Breast epithelium (tissue), 4 donors: ENCODE results near the gene KCND3. TPM values are rescaled to one million over a fixed set of nuclear protein-coding genes. Genes with fewer than 3 reads are reported as not detected.

ENCODE experiments used
- DNase-seq, 2 donors: peaks; one replicate each; pipeline ENCODE4 v3.0.0-alpha.2; 2019; ENCODE audit warnings: low spot score in 2 of 2
- H3K27ac ChIP-seq, 2 donors: fragments of 200-600 bp; sonication (generic) in 1 of 2; one replicate each; pipeline ENCODE4 v1.5.1; 2016 to 2019; ENCODE audit warnings: mild to moderate bottlenecking in 1 of 2
- H3K27me3 ChIP-seq, 2 donors: fragments of 200-600 bp; sonication (generic) in 1 of 2; one replicate each; pipeline versions ENCODE4 v1.5.1 to v1.6.0; 2017 to 2019; ENCODE audit warnings: control low read depth in 1 of 2, mild to moderate bottlenecking in 1 of 2
- H3K36me3 ChIP-seq: fragments of 200-600 bp; one replicate; pipeline ENCODE4 v1.5.1; 2019
- H3K4me1 ChIP-seq, 2 donors: fragments of 200-600 bp; sonication (generic); one replicate each; pipeline ENCODE4 v1.5.1; 2016 to 2019; ENCODE audit warnings: control low read depth in 1 of 2
- H3K4me3 ChIP-seq, 3 donors: fragments of 200-600 bp; sonication (generic); 1 replicate in 2 of 3; 2 replicates in 1 of 3; pipeline ENCODE4 v1.5.1; 2016 to 2019; ENCODE audit warnings: mild to moderate bottlenecking in 3 of 3, moderate library complexity in 2 of 3
- H3K9me3 ChIP-seq, 2 donors: fragments of 200-600 bp; sonication (generic) in 1 of 2; one replicate each; pipeline ENCODE4 v1.5.1; 2016 to 2019; ENCODE audit warnings: control low read depth in 1 of 2
- POLR2A ChIP-seq: fragments of 450-650 bp; IDR thresholded peaks from one replicate; pipeline ENCODE4 v1.6.1; 2016; ENCODE audit warnings: antibody characterized with exemption, mild to moderate bottlenecking, moderate library complexity
- POLR2AphosphoS5 ChIP-seq, 3 donors: sonication (generic); formaldehyde crosslinking; IDR thresholded peaks; one replicate each; pipeline ENCODE4 v1.6.1; 2017; ENCODE audit warnings: antibody characterized with exemption in 3 of 3
- intact Hi-C: fragments of 100-400 bp; cut with DNase I; formaldehyde crosslinking; loops from one replicate; pipeline ENCODE4 v1.15.1; 2023; ENCODE audit warnings: low total_unique reads
- total RNA-seq, 3 donors: library from RNA; depleted of rRNA; stranded (reverse); fragments of >200 nt; gene quantifications; one replicate each; pipeline ENCODE4 v1.1.0, GENCODE V29; 2016
- TF ChIP-seq, protein P1 (sequence below), 3 donors: fragments of 450-650 bp; IDR thresholded peaks; one replicate each; pipeline ENCODE4 v1.5.1; 2016 to 2017; ENCODE audit warnings: antibody characterized with exemption in 3 of 3, mild to moderate bottlenecking in 3 of 3, moderate library complexity in 3 of 3

KCND3 gene
- total RNA-seq, 3 donors from 2014 or later, result 5.9 to 10.2 (median 6.7) TPM

DNA sequence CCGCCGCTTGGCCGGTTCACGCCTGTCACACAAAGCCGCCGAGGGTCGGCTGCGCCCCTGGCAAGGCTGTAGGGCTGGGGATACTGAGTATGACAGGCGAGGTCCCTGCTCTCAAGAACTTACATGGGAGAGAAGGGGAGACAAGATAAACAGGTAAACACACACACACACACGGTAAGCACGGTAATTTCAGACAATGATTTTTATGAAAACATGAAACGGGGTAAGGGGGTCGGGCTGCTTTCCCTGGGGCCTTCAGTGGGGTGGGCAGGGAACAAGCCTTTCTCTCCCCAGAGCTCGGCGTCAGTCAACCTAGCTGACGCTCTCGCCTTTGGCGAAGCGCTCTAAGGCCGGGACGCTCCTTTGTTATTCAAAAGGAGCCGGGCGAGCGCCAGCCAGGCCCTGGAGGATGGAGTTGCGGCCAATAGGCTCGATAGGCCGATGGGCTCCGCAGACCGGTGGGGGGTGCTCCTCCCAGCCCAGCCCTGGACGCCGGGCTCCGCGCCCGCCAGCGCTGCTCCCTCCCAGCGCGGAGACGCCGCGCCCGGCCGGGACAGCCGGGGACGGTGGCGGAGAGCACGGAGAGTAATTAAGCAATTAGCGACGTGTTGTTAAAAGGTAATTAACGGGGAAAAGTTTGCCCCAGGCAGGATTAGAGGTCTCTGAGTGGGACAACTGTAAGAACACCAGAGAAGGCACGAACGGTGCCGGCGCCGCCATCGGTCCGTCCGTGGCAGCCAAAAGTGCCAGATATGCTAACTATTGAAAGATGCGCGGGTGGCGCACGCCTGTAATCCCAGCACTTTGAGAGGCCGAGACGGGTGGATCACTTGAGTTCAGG lies 249.3 kb downstream of the KCND3 start:
- TF ChIP-seq POLR2A, result no peak
- no peak for TF ChIP-seq POLR2AphosphoS5 (IDR thresholded peaks at IDR 0.05)
- TF ChIP-seq, protein P1, sequence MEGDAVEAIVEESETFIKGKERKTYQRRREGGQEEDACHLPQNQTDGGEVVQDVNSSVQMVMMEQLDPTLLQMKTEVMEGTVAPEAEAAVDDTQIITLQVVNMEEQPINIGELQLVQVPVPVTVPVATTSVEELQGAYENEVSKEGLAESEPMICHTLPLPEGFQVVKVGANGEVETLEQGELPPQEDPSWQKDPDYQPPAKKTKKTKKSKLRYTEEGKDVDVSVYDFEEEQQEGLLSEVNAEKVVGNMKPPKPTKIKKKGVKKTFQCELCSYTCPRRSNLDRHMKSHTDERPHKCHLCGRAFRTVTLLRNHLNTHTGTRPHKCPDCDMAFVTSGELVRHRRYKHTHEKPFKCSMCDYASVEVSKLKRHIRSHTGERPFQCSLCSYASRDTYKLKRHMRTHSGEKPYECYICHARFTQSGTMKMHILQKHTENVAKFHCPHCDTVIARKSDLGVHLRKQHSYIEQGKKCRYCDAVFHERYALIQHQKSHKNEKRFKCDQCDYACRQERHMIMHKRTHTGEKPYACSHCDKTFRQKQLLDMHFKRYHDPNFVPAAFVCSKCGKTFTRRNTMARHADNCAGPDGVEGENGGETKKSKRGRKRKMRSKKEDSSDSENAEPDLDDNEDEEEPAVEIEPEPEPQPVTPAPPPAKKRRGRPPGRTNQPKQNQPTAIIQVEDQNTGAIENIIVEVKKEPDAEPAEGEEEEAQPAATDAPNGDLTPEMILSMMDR (IDR thresholded peaks at IDR 0.05), result no peak
- H3K9me3 ChIP-seq, result no peaks in the 10 kb centered on the region
- H3K27ac ChIP-seq, result peak overlapping the region; percentile 91 to 95
- DNase-seq, result no peak
- peak overlapping the region; percentile 54 to 89 (median 69) for H3K4me3 ChIP-seq
- peaks cover 0 to 9% of the 10 kb centered on the region in 2 donors for H3K4me1 ChIP-seq
- intact Hi-C loops, result no loop called here
- H3K36me3 ChIP-seq, result no peaks in the 10 kb centered on the region
- H3K27me3 ChIP-seq, result no peaks in the 10 kb centered on the region

DNA sequence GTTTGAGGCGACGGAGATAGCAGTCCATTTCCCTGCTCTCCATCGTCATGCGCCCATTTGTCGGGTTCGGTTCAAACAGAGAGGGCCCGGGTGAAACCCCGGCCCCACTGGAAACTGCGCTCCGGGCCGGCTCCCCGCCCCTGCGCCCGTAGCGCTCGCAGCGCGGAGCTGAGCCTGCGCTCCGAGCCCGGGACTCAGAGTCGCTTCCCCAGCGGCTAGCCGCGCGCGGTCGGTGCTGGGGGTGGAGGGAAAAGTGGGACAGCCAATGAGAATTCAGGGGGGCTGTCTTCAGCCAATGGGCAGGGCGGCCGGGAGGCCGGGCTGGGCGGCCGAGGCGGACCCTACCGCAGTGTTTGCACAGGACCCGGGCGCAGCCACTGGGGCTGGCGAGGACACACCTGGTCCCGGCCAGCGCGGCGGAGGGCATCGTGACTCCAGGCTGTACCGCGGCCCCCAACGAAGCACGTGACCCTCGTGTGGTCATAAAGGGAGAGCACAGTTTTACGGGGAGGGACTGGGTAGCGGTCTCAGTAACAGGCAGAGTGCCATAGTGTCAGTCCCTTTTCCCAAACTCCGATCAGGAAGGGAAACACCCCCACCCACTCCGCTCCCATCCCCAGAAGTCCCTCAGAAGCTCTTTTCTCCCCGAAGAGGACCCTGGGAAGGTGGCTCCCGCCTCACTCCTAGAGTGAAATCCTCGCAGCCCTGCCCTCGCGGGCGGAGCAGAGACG lies 250.1 kb downstream of the KCND3 start, which contains the start of gene INKA2:
Gene INKA2 (minus strand): TSS at position 202 of the 731 bp plus-strand sequence. CDS start 153 bp downstream, at position 49.
- no peaks in the 10 kb centered on the region for H3K9me3 ChIP-seq
- peak within 1 kb of the TSS; percentile 91 to 95 for H3K27ac ChIP-seq
- DNase-seq, result peak; percentile 77 to 83
- no peaks in the 10 kb centered on the region for H3K27me3 ChIP-seq
- H3K36me3 ChIP-seq, result no peaks in the 10 kb centered on the region
- intact Hi-C loops, result no loop called here
- H3K4me3 ChIP-seq, result peak within 1 kb of the TSS; percentile 54 to 89 (median 69)
- TF ChIP-seq POLR2A (no peak), POLR2AphosphoS5 (IDR thresholded peaks at IDR 0.05) (peak in 1 of 3 donors; percentile 14)
- peaks cover 0 to 9% of the 10 kb centered on the region in 2 donors for H3K4me1 ChIP-seq

DNA sequence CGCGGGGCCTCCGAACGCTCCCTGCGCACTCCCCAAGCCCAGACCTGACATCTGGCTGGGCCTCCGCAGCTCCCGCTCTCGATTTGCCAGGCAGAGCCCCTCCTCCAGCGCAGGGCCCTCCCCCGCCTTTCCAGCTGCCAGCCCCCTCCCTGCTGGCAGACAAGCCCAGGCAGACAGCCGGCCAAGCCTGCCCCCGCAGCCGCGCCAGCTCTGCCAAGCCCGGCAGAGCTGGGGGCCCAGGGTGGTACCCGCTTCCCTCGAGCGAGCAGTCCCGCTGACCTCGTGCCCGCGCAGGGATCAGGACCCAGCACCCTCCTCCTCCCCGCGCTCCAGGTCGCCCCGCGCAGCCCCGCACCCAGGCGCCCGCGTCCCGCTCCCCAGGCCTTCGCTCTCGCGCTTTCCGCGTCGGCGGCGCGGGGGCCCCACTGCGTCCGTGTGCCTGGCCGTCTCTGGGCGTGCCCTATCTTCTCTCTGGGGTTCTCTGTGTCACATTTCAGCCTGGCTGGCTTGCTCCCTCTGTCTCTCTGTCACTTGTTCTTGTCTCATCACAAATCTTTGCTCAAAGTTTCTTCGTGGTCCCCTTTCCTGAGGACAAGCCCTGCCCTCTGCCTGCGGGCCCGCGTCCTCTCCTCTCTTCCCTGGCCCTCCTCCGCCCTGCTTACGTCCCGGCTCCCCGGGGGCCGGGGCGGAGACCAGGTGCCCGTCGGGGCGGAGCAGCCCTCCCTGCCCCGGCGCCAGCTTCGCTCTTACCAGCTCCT lies 250.9 kb downstream of the KCND3 start:
- peaks cover 3 to 9% of the 10 kb centered on the region in 2 donors for H3K4me1 ChIP-seq
- intact Hi-C loops, result no loop called here
- TF ChIP-seq POLR2A (peak; percentile 14), POLR2AphosphoS5 (IDR thresholded peaks at IDR 0.05) (no peak)
- TF ChIP-seq, protein P1 (IDR thresholded peaks at IDR 0.05), result no peak

DNA sequence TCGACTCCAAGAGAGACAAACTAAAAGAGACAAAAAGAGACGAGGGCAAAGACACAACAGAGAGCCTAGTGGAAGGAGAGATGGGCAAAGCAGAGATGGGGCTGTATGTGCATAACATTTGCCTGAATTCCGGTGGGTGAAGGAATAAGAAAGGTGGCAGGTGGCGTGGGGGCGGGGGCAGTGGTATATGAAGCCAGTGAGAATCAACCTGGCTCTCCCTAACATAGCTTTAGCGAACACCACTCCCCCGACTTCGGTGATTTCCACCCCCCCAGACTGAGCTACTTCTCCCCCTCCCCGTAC lies 251.4 kb downstream of the KCND3 start:
- Histone ChIP-seq H3K9me3 (no peaks in the 10 kb centered on the region), H3K4me1 (peaks cover 4 to 9% of the 10 kb centered on the region in 2 donors), H3K27me3 (no peaks in the 10 kb centered on the region), H3K4me3 (peak overlapping the region; percentile 54 to 89 (median 69)), H3K36me3 (no peaks in the 10 kb centered on the region), H3K27ac (peak overlapping the region; percentile 91 to 95)
- TF ChIP-seq POLR2A (no peak), POLR2AphosphoS5 (IDR thresholded peaks at IDR 0.05) (no peak)
- TF ChIP-seq, protein P1 (IDR thresholded peaks at IDR 0.05), result no peak
- no peak for DNase-seq
- intact Hi-C loops, result no loop called here

More for the DNA sequence above, 250.9 kb downstream of the KCND3 start:
- DNase-seq, result peak; percentile 57 to 66
- no peaks in the 10 kb centered on the region for H3K36me3 ChIP-seq
- H3K4me3 ChIP-seq, result peak overlapping the region; percentile 54 to 89 (median 69)
- no peaks in the 10 kb centered on the region for H3K27me3 ChIP-seq
- H3K27ac ChIP-seq, result peak overlapping the region; percentile 91 to 95
- H3K9me3 ChIP-seq, result no peaks in the 10 kb centered on the region
